Measurements from ENCODE around the gene PGGT1B.

Gene PGGT1B

GRCh38 chr5:115214541-115214940 lies 48.1 kb downstream of the PGGT1B start:
- DNase-seq (ENCODE audit: low read depth, low spot score): no peak
- no peaks in the 10 kb centered on the region for H3K9me3 ChIP-seq (ENCODE audit: low read depth, low read length)
- H3K4me3 ChIP-seq: no peak overlapping the region
- TF ChIP-seq FOXP2 (optimal IDR thresholded peaks at IDR 0.05; ENCODE audit: control extremely low read depth, extremely low read length, insufficient read depth): no peak
- no peak for TF ChIP-seq EZH2 (IDR thresholded peaks at IDR 0.05)
- TF ChIP-seq POLR2AphosphoS5 (IDR thresholded peaks at IDR 0.05; ENCODE audit: borderline replicate concordance, low read depth, low read length): no peak
- no peak overlapping the region for H3K27ac ChIP-seq
- no peak overlapping the region for H3K9ac ChIP-seq (ENCODE audit: insufficient read length)
- H3K36me3 ChIP-seq (ENCODE audit: insufficient read depth, low read length): peaks cover 26% of the 10 kb centered on the region

DNA sequence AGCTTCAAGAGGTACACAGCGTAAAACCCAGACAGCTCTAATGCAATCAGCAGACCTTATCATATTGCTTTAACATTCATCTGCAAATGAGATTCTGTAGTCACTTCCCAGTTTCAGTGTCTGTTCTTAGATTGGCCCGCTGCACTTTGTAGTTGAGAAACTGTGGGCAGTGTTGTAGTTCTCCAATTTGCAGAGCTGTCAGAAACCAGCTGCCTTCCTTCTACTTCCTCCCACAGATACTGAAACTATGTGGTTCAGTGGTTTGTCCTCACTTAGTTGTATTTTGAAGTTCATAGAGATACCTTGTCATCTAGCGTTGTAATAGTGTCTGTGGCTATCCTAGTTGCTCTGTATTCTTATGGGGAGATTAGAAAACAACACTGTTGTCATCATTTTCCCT lies 53.4 kb downstream of the PGGT1B start:
- DNase-seq (ENCODE audit: low read depth, low spot score): no peak
- no peak overlapping the region for H3K27ac ChIP-seq
- H3K9ac ChIP-seq (ENCODE audit: insufficient read length): no peak overlapping the region

DNA sequence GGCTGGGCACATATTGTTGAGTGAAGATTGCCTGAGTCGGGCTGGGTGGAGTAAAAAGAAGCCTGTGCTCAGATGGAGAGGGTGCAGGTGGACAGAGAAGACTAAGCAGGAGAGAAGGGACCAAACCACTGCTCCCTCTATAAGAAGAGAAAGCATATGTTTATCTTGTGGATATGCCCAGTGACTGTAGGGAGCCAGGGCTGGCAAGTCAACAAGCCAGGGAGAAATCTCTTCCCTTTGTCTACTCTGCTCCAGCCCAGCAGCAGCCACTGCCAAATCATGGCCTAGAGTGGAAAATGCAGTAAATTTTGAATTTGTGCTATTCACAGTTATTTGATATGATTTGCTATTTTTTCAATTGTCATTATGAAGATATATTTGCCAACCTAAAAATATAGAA lies 59.7 kb downstream of the PGGT1B start:
- H3K9me3 ChIP-seq (ENCODE audit: low read depth, low read length): no peaks in the 10 kb centered on the region
- H3K36me3 ChIP-seq (ENCODE audit: insufficient read depth, low read length): no peaks in the 10 kb centered on the region
- no peak for TF ChIP-seq POLR2AphosphoS5 (IDR thresholded peaks at IDR 0.05; ENCODE audit: borderline replicate concordance, low read depth, low read length)
- no peak for TF ChIP-seq EZH2 (IDR thresholded peaks at IDR 0.05)
- TF ChIP-seq FOXP2 (optimal IDR thresholded peaks at IDR 0.05; ENCODE audit: control extremely low read depth, extremely low read length, insufficient read depth): no peak
- no peak overlapping the region for H3K9ac ChIP-seq (ENCODE audit: insufficient read length)
- DNase-seq (ENCODE audit: low read depth, low spot score): no peak
- H3K27ac ChIP-seq: no peak overlapping the region
- H3K4me3 ChIP-seq: no peak overlapping the region

More for the DNA sequence above, 53.4 kb downstream of the PGGT1B start:
- Histone ChIP-seq H3K9me3 (ENCODE audit: low read depth, low read length) (no peaks in the 10 kb centered on the region), H3K36me3 (ENCODE audit: insufficient read depth, low read length) (peaks cover 12% of the 10 kb centered on the region; the same call in 1 of the 2 replicates), H3K4me3 (no peak overlapping the region)
- TF ChIP-seq POLR2AphosphoS5 (IDR thresholded peaks at IDR 0.05; ENCODE audit: borderline replicate concordance, low read depth, low read length) (no peak), FOXP2 (optimal IDR thresholded peaks at IDR 0.05; ENCODE audit: control extremely low read depth, extremely low read length, insufficient read depth) (no peak), EZH2 (IDR thresholded peaks at IDR 0.05) (no peak)

DNA sequence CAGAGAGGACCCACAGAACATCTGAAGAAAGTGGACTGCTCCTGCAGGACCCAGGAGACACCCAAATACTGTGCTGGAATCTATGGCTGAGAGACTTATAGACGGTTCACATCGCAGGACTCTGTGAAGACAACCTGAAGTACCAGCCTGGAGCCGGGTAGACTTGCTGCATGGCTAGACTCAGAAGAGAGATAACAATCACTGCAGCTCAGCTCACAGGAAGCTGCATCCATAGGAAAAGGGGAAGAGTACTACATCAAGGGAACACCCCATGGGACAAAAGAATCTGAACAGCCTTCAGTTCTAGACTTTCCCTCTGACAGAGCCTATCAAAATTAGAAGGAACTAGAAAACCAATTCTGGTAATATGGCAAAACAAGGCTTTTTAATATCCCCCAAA lies 66.5 kb downstream of the PGGT1B start:
- Histone ChIP-seq H3K9ac (ENCODE audit: insufficient read length) (no peak overlapping the region), H3K4me3 (no peak overlapping the region), H3K27ac (no peak overlapping the region), H3K36me3 (ENCODE audit: insufficient read depth, low read length) (no peaks in the 10 kb centered on the region), H3K9me3 (ENCODE audit: low read depth, low read length) (no peaks in the 10 kb centered on the region)
- no peak for DNase-seq (ENCODE audit: low read depth, low spot score)
- TF ChIP-seq EZH2 (IDR thresholded peaks at IDR 0.05) (no peak), FOXP2 (optimal IDR thresholded peaks at IDR 0.05; ENCODE audit: control extremely low read depth, extremely low read length, insufficient read depth) (no peak), POLR2AphosphoS5 (IDR thresholded peaks at IDR 0.05; ENCODE audit: borderline replicate concordance, low read depth, low read length) (no peak)

GRCh38 chr5:115194676-115195075 lies 68.0 kb downstream of the PGGT1B start:
- peak overlapping the region; percentile 35 for H3K9ac ChIP-seq (ENCODE audit: insufficient read length)
- peak overlapping the region; percentile 81 for H3K27ac ChIP-seq
- DNase-seq (ENCODE audit: low read depth, low spot score): peak; percentile 78
- no peaks in the 10 kb centered on the region for H3K9me3 ChIP-seq (ENCODE audit: low read depth, low read length)
- no peaks in the 10 kb centered on the region for H3K36me3 ChIP-seq (ENCODE audit: insufficient read depth, low read length)
- TF ChIP-seq FOXP2 (optimal IDR thresholded peaks at IDR 0.05; ENCODE audit: control extremely low read depth, extremely low read length, insufficient read depth) (peak; percentile 46), POLR2AphosphoS5 (IDR thresholded peaks at IDR 0.05; ENCODE audit: borderline replicate concordance, low read depth, low read length) (no peak; the same call in 1 of the 2 replicates)
- H3K4me3 ChIP-seq: peak overlapping the region; percentile 72

- Histone ChIP-seq H3K36me3 (ENCODE audit: insufficient read depth, low read length) (no peaks in the 10 kb centered on the region), H3K9ac (ENCODE audit: insufficient read length) (no peak overlapping the region), H3K9me3 (ENCODE audit: low read depth, low read length) (no peaks in the 10 kb centered on the region), H3K4me3 (no peak overlapping the region), H3K27ac (peak overlapping the region; percentile 81; the same call in 1 of the 2 replicates)
- TF ChIP-seq FOXP2 (optimal IDR thresholded peaks at IDR 0.05; ENCODE audit: control extremely low read depth, extremely low read length, insufficient read depth): no peak
- TF ChIP-seq EZH2 (IDR thresholded peaks at IDR 0.05): no peak
- TF ChIP-seq POLR2AphosphoS5 (IDR thresholded peaks at IDR 0.05; ENCODE audit: borderline replicate concordance, low read depth, low read length): no peak
- DNase-seq (ENCODE audit: low read depth, low spot score): no peak
Observed at GRCh38 chr5:115193295-115193694, 69.4 kb downstream of the PGGT1B start.

DNA sequence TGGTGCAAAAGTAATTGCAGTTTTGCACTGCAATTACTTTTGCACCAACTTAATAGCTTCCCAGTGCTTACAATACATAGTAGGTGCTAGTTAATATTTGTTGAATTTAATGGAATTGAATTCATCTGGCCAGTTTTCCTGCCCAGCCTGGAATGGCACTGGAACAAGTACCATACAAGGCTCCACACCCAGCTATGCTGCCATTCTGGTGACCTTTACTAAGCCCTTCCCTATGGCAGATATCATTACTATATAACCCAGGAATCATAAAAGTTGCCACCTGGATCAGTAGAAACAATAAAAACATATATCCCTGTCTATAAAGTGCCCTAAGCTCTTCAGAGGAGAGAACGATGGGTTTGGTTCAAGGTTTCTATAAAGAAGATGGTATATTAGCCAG lies 70.6 kb downstream of the PGGT1B start:
- DNase-seq (ENCODE audit: low read depth, low spot score): no peak
- Histone ChIP-seq H3K9me3 (ENCODE audit: low read depth, low read length) (no peaks in the 10 kb centered on the region), H3K27ac (no peak overlapping the region), H3K36me3 (ENCODE audit: insufficient read depth, low read length) (no peaks in the 10 kb centered on the region), H3K9ac (ENCODE audit: insufficient read length) (no peak overlapping the region), H3K4me3 (no peak overlapping the region)
- no peak for TF ChIP-seq POLR2AphosphoS5 (IDR thresholded peaks at IDR 0.05; ENCODE audit: borderline replicate concordance, low read depth, low read length)
- no peak for TF ChIP-seq FOXP2 (optimal IDR thresholded peaks at IDR 0.05; ENCODE audit: control extremely low read depth, extremely low read length, insufficient read depth)
- TF ChIP-seq EZH2 (IDR thresholded peaks at IDR 0.05): no peak

DNA sequence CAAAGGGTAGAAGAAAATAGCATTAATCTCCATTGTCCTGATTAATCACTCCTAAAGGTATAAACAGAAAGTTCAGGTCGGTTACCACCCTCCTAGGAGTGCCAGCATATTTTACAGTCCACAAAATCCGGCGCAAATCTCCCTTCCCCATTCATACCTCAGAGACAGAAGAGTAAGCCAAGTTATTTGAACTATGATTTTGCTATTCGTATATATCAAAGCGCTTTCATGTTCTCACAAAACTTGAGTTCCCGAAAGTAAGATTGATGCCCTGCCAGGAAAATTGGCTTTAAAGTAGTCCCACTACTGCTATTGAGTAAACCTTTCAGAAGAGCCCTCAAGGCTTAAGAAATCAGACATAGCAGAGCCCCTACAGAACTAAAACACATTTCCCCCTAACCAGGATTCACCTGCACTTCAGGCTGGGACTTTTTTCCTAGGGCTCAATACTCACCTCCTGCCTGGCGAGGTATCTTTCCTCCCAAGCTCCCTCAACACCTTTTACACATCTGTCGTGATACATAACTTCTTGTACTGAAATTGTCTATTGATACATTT lies 71.1 kb downstream of the PGGT1B start:
- no peaks in the 10 kb centered on the region for H3K36me3 ChIP-seq (ENCODE audit: insufficient read depth, low read length)

DNA sequence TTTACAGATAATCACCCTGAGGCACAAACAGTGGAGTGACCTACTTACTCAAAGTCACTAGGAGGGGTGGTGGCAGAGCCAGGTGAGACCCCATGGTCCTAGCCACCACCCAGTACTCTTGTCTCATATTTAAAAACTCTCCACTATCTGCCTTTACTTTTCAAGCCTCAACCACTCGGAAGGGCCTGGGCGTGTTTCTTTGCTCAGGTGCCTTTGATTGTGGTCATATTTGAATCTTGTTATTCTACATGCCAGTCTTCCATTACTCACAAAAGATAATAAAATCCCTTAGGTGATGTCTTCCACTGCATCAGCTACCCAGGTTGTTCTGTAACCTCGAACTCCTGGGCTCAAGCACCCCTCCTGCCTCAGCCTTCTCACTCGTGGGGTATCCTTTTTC lies 72.3 kb downstream of the PGGT1B start:
- no peak for TF ChIP-seq EZH2 (IDR thresholded peaks at IDR 0.05)
- TF ChIP-seq FOXP2 (optimal IDR thresholded peaks at IDR 0.05; ENCODE audit: control extremely low read depth, extremely low read length, insufficient read depth): no peak
- no peak for TF ChIP-seq POLR2AphosphoS5 (IDR thresholded peaks at IDR 0.05; ENCODE audit: borderline replicate concordance, low read depth, low read length)
- DNase-seq (ENCODE audit: low read depth, low spot score): no peak

More for the DNA sequence above, 71.1 kb downstream of the PGGT1B start:
- H3K9me3 ChIP-seq (ENCODE audit: low read depth, low read length): no peaks in the 10 kb centered on the region
- TF ChIP-seq EZH2 (IDR thresholded peaks at IDR 0.05): no peak
- no peak for TF ChIP-seq FOXP2 (optimal IDR thresholded peaks at IDR 0.05; ENCODE audit: control extremely low read depth, extremely low read length, insufficient read depth)
- no peak for TF ChIP-seq POLR2AphosphoS5 (IDR thresholded peaks at IDR 0.05; ENCODE audit: borderline replicate concordance, low read depth, low read length)
- DNase-seq (ENCODE audit: low read depth, low spot score): no peak
- H3K27ac ChIP-seq: peak overlapping the region; percentile 70
- H3K4me3 ChIP-seq: peak overlapping the region; percentile 3; the same call in 1 of the 2 replicates
- no peak overlapping the region for H3K9ac ChIP-seq (ENCODE audit: insufficient read length)

More for the DNA sequence above, 72.3 kb downstream of the PGGT1B start:
- Histone ChIP-seq H3K9ac (ENCODE audit: insufficient read length) (no peak overlapping the region), H3K36me3 (ENCODE audit: insufficient read depth, low read length) (no peaks in the 10 kb centered on the region), H3K9me3 (ENCODE audit: low read depth, low read length) (no peaks in the 10 kb centered on the region), H3K4me3 (no peak overlapping the region), H3K27ac (no peak overlapping the region)
